Fibroblast of lung (primary cell): Measurements from ENCODE around the gene NXPE2. TPM values are rescaled to one million over a fixed set of nuclear protein-coding genes. Genes with fewer than 3 reads are reported as not detected.

ENCODE experiments used
- DNase-seq, 2 donors: peaks; one replicate each; pipeline versions ENCODE4 v3.0.0 to v3.0.0-alpha.2; 2010; ENCODE audit warnings: low read depth in 2 of 2
- H2AFZ ChIP-seq: 2 replicates; pipeline ENCODE4 v1.5.1; 2012; ENCODE audit warnings: low read length, control low read depth, inconsistent platforms
- H3K27ac ChIP-seq: 2 replicates; pipeline ENCODE4 v1.5.1; 2011; ENCODE audit warnings: low read length, control low read depth; ENCODE audit not compliant: insufficient read depth
- H3K27me3 ChIP-seq: 2 replicates; pipeline ENCODE4 v1.5.1; 2011; ENCODE audit warnings: mild to moderate bottlenecking, low read length; ENCODE audit not compliant: control insufficient read depth, insufficient read depth
- H3K36me3 ChIP-seq: 2 replicates; pipeline ENCODE4 v1.5.1; 2011; ENCODE audit warnings: low read length; ENCODE audit not compliant: control insufficient read depth, insufficient read depth
- H3K4me1 ChIP-seq: 2 replicates; pipeline ENCODE4 v1.5.1; 2011; ENCODE audit warnings: low read length; ENCODE audit not compliant: control insufficient read depth, insufficient read depth; ENCODE audit errors: extremely low read depth
- H3K4me2 ChIP-seq: 2 replicates; pipeline ENCODE4 v1.5.1; 2011; ENCODE audit warnings: low read length, control low read depth; ENCODE audit not compliant: insufficient read depth; ENCODE audit errors: extremely low read depth
- H3K4me3 ChIP-seq, 4 experiments: fragments of 200-600 bp in 1 of 4; sonication (generic) in 1 of 4; replicated peaks in 1 of 4; 2 replicates each; pipeline ENCODE4 v1.5.1; 2011 to 2016; ENCODE audit warnings: low read length in 4 of 4, low read depth in 3 of 4, mild to moderate bottlenecking in 3 of 4, control low read depth in 2 of 4, inconsistent platforms in 1 of 4, mixed read lengths in 1 of 4; ENCODE audit not compliant: insufficient read depth in 1 of 4; ENCODE audit errors: control extremely low read depth in 1 of 4
- H3K79me2 ChIP-seq: 2 replicates; pipeline ENCODE4 v1.5.1; 2012; ENCODE audit warnings: mild to moderate bottlenecking, low read length, inconsistent platforms; ENCODE audit not compliant: control insufficient read depth, insufficient read depth
- H3K9ac ChIP-seq: 2 replicates; pipeline ENCODE4 v1.5.1; 2011; ENCODE audit warnings: mild to moderate bottlenecking, low read length, control low read depth; ENCODE audit not compliant: insufficient read depth
- H3K9me3 ChIP-seq: 2 replicates; pipeline ENCODE4 v1.5.1; 2012; ENCODE audit warnings: low read depth, low read length; ENCODE audit not compliant: control insufficient read depth, insufficient read depth
- H4K20me1 ChIP-seq: 2 replicates; pipeline ENCODE4 v1.5.1; 2011; ENCODE audit warnings: low read length; ENCODE audit not compliant: control insufficient read depth, insufficient read depth; ENCODE audit errors: extremely low read depth
- CTCF ChIP-seq, 2 donors: IDR thresholded peaks in 1 of 2; conservative IDR thresholded peaks in 1 of 2; 1 replicate in 1 of 2; 2 replicates in 1 of 2; pipeline ENCODE4 v1.5.1; 2011 to 2012; ENCODE audit warnings: low read length in 2 of 2, control low read depth in 1 of 2, inconsistent platforms in 1 of 2, low read depth in 1 of 2, mild to moderate bottlenecking in 1 of 2
- EZH2 ChIP-seq: IDR thresholded peaks from 2 replicates; pipeline ENCODE4 v1.5.1; 2012; ENCODE audit warnings: low read length, control low read depth, mild to moderate bottlenecking; ENCODE audit errors: missing control alignments
- polyA plus RNA-seq, 2 donors: library from polyadenylated mRNA; depleted of rRNA in 1 of 2; stranded (reverse) in 1 of 2; unstranded in 1 of 2; fragments of >200 nt; gene quantifications; 2 replicates each; pipeline ENCODE4 v1.2.1, GENCODE V29; 2011 to 2012; ENCODE audit warnings: missing spikeins in 1 of 2
- total RNA-seq: library from RNA; depleted of rRNA; stranded (reverse); fragments of >200 nt; gene quantifications from 2 replicates; pipeline ENCODE4 v1.2.1, GENCODE V29; 2014

The NXPE2 gene
- total and polyA plus RNA-seq, 2 donors (not counting 1 experiment from before 2014, with no cell fraction given): not detected

GRCh38 chr11:114685097-114685496 is 6.8 kb downstream of the NXPE2 start:
- Histone ChIP-seq H3K9ac (no peak overlapping the region), H3K27me3 (no peaks in the 10 kb centered on the region), H3K79me2 (no peaks in the 10 kb centered on the region), H3K36me3 (no peaks in the 10 kb centered on the region), H3K27ac (no peak overlapping the region), H2AFZ (no peak overlapping the region), H3K9me3 (no peaks in the 10 kb centered on the region), H3K4me3 (no peak overlapping the region), H4K20me1 (no peaks in the 10 kb centered on the region), H3K4me1 (no peaks in the 10 kb centered on the region), H3K4me2 (no peak overlapping the region)
- TF ChIP-seq EZH2 (no peak), CTCF (conservative IDR thresholded peaks at IDR 0.05 in 1 of 2, IDR thresholded peaks at IDR 0.05 in 1 of 2; ENCODE audit: low read depth in 1 of 2, low read length in 2 of 2) (no peak)
- DNase-seq: no peak

- Histone ChIP-seq H3K4me1 (no peaks in the 10 kb centered on the region), H3K27me3 (no peaks in the 10 kb centered on the region), H2AFZ (no peak overlapping the region), H3K36me3 (no peaks in the 10 kb centered on the region), H3K4me3 (no peak overlapping the region), H4K20me1 (no peaks in the 10 kb centered on the region), H3K9me3 (no peaks in the 10 kb centered on the region), H3K79me2 (no peaks in the 10 kb centered on the region), H3K4me2 (no peak overlapping the region), H3K27ac (no peak overlapping the region), H3K9ac (no peak overlapping the region)
- no peak for DNase-seq
- TF ChIP-seq EZH2: no peak
- TF ChIP-seq CTCF (conservative IDR thresholded peaks at IDR 0.05 in 1 of 2, IDR thresholded peaks at IDR 0.05 in 1 of 2; ENCODE audit: low read depth in 1 of 2, low read length in 2 of 2): no peak
Measured at GRCh38 chr11:114705280-114706024, 27.1 kb downstream of the NXPE2 start.

- Histone ChIP-seq H2AFZ (no peak overlapping the region), H3K27me3 (no peaks in the 10 kb centered on the region), H3K9ac (no peak overlapping the region), H3K4me1 (no peaks in the 10 kb centered on the region), H3K4me3 (no peak overlapping the region), H3K36me3 (no peaks in the 10 kb centered on the region), H3K4me2 (no peak overlapping the region), H3K79me2 (no peaks in the 10 kb centered on the region), H3K27ac (no peak overlapping the region), H4K20me1 (no peaks in the 10 kb centered on the region), H3K9me3 (no peaks in the 10 kb centered on the region)
- no peak for DNase-seq
- TF ChIP-seq CTCF (conservative IDR thresholded peaks at IDR 0.05 in 1 of 2, IDR thresholded peaks at IDR 0.05 in 1 of 2; ENCODE audit: low read depth in 1 of 2, low read length in 2 of 2): no peak
- no peak for TF ChIP-seq EZH2
Measured at GRCh38 chr11:114709960-114710359, 31.6 kb downstream of the NXPE2 start.
